HG03139 (cell line): ENCODE results near the gene HPN.

Experiments used
- ATAC-seq: cut with Tn5 transposase; IDR thresholded peaks from one replicate; pipeline ENCODE4 v1.9.1; 2021; ENCODE audit not compliant: unreplicated experiment

Gene HPN

DNA sequence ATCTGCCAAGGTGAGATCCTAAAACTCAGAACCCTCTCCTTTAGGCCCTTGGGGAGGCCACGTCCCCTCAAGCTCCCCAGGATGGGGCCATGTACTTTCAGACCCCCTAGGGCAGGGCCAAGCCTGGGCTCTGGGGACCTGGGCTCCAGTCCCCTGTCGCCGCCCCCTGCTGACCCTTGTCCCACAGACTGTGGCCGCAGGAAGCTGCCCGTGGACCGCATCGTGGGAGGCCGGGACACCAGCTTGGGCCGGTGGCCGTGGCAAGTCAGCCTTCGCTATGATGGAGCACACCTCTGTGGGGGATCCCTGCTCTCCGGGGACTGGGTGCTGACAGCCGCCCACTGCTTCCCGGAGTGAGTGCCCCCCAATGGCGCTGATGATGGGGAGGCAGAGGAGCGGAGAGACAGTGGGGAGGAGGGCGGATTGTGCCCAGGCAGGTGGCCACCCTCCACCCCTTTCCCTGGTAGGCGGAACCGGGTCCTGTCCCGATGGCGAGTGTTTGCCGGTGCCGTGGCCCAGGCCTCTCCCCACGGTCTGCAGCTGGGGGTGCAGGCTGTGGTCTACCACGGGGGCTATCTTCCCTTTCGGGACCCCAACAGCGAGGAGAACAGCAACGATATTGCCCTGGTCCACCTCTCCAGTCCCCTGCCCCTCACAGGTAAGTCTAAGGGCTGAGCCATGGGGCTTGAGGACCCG, 18.8 kb downstream of the HPN start:
- ATAC-seq, result no peak

DNA sequence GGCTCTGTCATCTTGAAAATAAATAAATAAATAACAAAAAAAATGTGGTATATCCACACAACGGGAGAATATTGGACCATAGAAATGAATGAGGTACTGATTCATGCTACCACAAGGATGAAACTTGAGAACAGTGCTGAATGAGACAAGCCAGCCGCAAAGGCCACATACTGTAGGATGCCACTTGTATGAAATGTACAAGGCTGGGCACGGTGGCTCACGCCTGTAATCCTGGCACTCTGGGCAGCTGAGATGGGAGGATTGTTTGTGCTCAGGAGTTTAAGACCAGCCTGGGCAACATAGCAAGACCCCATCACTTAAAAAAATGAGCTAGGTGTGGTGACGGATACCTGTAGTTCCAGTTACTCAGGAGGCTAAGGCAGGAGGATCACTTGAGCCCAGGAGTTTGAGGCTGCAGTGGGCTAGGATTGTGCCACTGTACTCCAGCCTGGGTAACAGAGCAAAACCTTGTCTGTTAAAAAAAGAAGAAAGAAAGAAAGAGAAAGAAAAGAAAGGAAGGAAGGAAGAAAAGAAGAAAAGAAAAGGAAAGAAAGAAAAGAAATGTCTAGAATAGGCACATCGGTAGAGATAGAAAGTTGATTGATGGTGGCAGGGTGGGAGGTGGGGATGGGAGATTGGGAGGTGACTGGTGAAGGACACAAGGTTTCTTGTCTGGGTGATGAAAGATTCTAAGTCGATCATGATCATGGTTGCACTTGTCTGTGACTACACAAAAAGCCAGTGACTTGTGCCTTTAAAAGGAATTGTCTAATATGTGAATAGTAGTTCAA, 20.3 kb downstream of the HPN start:
- no peak for ATAC-seq

DNA sequence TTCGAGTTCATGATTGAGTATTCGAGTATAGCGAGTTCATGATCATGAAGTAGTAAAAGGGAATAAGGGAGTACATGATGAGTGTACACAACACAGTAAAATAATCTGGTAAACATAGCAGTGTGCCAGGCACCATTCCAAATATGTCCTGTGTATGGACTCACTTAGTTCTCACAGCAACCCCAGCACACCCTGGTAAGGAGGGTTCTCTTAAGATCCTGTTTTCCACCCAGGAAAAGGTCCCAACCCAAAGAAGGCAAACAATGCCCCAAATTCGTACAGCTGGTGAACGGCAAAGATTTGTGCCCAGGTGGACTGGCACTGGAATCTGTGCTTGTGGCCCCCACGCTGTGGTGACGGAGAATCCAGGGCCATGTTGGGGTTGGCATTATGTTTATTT, 21.4 kb downstream of the HPN start:
- ATAC-seq, result no peak

GRCh38 chr19:35063940-35064818, 22.7 kb downstream of the HPN start:
- no peak for ATAC-seq

GRCh38 chr19:35065574-35065973, 24.1 kb downstream of the HPN start:
- ATAC-seq, result no peak

DNA sequence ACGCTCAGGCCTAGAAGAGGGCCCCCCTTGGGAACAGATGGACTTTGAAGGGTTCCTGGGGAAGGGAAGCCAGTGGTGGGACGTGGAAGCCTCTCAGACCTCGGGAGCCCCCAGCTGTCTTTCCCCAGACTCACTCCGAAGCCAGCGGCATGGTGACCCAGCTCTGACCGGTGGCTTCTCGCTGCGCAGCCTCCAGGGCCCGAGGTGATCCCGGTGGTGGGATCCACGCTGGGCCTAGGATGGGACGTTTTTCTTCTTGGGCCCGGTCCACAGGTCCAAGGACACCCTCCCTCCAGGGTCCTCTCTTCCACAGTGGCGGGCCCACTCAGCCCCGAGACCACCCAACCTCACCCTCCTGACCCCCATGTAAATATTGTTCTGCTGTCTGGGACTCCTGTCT, 24.6 kb downstream of the HPN start:
- ATAC-seq, result no peak

DNA sequence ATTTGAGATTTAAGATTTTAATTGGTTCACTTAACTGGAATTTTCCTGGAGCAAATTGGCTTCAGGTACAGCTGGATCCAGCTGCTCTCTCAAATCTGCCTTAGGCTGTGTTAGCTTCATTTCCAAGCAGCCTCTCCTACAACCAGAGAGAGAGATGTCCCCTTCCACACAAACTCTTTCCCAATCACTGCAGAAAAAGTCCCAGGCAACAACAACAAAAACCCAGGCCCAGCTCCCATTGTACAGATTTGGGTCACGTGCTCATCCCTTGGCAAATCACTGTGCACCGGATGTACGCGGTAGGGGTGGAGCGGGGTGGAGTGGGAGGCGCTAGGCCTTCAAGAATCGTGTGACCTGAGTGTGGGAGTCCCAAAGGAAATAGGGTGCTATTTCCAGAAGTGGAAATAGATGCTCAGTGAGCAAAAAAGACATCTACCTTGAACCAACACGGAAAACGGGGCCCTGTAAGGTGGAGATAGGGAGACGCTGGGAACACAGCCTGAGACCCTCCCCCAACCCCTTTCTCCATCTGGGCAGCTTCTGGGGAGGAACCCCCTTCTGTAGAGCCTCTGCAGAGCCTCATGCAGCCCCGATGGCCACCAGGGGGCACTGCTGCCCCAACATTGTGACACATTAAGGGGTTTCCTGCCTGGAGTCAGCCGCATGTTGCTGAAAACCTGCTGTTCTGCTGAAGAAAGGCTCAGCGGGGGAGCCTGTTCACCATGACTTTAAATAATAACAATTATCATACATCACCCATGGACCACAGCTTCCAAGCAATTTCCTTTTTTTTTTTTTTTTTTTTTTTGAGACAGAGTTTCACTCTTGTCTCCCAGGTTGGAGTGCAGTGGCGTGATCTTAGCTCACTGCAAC, 25.4 kb downstream of the HPN start:
- no peak for ATAC-seq

- ATAC-seq, result no peak
Measured at GRCh38 chr19:35068941-35069634, 27.6 kb downstream of the HPN start.

GRCh38 chr19:35069696-35070095, 28.2 kb downstream of the HPN start:
- no peak for ATAC-seq

DNA sequence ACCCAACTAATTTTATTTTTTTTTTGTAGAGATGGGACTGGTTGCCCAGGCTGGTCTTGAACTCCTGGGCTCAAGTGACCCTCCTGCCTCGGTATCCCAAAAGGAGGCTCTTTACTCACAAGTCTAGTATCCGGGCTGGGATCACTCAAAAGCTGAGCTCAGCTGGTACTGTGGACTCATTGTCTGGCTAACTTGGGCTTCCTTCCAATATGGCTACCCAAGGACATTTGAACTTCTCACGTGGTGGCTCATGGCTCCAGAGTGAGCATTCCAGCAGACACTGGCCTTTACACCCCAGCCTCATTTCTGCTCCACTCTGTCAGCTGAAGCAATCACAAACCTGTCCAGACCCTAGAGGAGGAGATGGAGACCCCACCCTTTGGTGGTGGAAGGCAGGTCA, 28.9 kb downstream of the HPN start:
- ATAC-seq, result no peak

DNA sequence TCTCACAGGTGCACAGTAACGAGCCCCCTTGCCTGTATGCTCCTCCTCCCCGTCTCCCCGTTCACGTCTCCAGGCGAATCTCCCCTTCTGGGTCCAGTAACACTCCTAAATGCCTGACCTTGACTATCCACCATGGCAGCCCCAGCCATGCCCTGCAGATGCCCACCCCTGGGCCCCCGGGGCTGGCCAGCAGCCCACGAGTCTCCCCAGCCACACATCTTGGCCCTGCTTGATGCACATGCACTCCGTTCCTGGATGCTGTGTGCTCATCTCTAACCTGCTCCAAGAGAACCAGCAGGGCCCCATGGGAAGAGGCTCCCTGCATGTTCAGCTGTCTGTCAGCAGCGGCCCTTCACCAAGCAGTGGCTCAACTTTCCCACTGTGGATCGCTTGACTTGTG, 32.0 kb downstream of the HPN start:
- no peak for ATAC-seq

GRCh38 chr19:35073941-35074340, 32.4 kb downstream of the HPN start:
- ATAC-seq, result no peak

DNA sequence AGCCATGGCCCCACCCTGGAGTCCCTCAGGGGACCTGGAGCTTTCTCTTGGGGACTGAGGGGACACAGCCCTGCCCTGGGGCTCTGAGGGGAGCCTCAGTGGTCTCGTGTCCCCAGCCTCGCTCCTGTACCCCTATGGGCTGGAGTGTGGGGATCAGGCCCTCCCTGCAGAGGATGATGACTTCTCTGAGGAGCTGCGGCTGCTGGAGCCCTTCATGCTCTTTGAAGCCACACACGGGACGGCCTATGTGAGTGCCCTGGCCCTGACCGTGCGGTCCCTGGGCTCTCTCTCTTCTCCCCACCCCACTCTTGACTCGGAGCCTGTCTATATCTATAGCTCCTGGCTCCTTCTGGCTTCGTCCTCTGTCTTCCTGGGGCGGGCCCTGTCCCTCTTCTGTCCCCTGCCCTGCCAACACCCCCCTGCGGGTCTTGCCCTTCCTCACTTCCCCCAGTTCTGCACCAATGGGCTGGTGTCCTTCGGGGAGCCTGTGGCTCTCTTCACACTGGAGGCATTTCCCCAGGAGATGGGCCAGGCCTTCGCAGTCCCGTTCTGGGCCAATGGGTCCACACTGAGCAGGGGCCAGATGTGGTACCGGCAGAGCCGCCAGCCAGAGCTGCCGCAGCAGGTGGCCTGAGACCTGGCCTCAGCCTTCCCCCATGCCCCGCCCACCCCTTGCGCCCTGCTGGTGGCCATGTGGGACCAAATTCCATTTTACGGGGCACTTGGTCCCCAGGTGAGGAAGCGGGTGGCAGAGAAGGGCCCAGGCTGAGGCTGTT, 33.1 kb downstream of the HPN start:
- ATAC-seq, result no peak

DNA sequence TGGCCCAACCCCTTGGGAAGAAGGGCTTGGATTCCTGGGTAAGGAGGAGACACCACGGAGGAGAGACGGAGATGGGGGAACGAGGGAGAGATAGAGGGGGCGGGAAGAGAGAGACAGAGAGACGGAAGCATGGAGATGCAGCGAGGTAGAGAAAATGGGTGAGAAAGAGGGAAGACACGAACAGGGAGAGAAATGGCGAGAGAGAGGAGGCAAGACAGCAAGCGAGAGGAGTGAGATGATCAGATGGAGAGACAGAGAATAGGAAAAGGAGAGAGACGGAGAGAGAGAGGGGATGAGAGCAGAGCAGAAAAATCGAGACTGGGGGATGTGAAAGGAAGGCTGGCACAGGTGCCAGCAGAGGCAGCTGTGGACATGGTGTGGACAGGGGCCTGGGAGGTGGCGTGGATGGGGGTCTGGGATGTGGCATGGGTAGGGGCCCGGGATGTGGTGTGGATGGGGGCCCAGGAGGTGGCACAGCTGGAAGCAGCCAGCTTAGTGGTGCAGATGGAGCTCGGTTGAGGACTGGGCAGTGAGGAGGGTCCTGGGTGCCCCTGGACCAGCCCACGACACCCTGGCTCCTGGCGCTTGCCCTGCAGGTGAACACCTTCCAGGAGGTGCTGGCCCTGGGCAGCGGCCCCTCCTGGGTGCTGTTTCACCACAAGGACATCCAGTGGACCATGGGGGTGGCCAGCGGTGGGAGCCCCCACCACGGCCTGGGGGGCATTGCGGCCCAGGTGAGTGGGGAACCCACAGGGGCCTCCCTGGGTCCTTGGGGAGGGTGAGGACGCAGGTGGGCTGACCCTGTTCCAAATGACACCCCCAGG, 33.9 kb downstream of the HPN start:
- ATAC-seq, result no peak

DNA sequence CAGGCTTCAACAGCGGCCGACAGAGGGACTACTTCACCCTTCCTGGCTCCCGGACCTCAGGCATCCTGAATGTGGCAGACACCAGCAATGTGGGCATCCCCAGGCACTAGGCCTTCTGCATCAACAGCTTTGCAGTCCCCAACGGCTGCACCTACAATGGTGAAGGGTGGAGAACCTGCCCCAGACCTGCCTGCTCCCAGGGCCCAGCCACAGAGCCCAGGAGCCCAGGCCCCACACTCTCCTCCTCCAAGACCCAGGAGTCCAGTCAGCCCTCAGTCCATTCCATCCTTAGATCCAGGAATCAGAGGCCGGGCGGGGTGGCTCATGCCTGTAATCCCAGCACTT, 34.5 kb downstream of the HPN start:
- ATAC-seq, result no peak

GRCh38 chr19:35076657-35077056, 35.1 kb downstream of the HPN start:
- ATAC-seq, result no peak

DNA sequence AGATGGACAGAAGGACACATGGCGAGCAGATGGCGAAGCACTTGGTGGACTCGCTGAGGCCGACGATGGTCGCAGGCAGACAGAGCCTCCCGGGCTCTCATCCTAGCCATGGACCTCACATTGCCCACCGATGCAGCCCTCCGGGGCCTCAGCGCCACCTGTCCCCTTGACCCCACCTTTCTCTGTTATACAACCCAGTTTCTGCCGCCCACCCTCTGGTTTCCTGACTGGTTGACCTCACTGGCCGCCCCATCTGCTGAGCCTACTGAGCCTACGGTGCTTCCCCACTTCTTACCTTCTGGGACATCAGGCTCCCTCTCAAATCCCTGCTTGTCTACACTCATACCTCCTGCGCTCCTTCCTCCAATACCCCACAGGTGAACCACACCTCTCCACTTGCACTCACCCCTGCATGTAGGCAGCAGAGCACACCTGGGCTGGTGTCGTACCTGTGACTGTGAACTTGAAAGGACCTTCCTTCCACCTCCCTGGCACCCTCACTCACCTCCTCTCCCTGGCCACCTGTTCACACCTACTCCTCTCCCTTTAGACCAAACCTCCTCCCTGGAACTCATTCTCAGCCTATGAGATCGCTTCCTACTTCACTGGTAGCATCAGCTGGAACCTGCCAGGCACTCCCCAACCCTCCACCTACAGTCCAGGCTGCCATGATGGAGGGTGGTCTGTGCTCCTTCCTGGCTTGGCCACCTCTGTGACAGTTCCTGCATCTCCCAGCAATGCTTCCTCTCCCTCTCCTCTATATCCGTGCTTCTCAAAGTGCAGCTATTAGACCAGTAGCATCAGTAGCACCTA, 36.1 kb downstream of the HPN start:
- no peak for ATAC-seq

DNA sequence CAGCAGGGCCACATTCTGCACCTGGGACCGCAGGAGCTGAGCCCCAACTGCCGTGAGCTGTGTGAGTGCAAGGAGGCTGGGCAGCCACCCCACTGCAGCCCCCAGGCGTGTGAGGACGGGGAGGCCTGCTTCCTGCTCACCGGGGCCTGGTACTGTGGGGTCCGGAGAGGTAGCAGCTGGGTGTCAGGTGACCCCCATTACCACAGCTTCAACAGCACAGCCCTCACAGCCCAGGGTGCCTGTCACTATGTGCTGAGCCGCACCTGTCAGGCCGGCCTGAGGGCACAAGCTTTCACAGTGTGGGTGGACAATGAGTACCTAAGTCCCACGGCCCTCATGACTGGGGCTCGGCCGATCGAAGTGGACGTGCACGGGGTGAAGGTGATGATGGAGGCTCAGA, 38.3 kb downstream of the HPN start:
- ATAC-seq, result no peak
